B cell (primary cell): ENCODE measurements around the gene XYLT1. TPM values are rescaled to one million over a fixed set of nuclear protein-coding genes. Genes with fewer than 3 reads are reported as not detected.

Experiments
- ATAC-seq: fragments of 200-7000 bp; cut with Tn5 transposase; one replicate; pipeline ENCODE4 v1.10.0; 2021; ENCODE audit warnings: low read depth, mild to moderate bottlenecking, moderate number of reproducible peaks, moderate library complexity
- CTCF ChIA-PET: fragments of 350-600 bp; sonication (Branson Sonifier 250); formaldehyde crosslinking; loops from one replicate; lab custom pipeline; 2021; ENCODE audit warnings: antibody characterized with exemption, inconsistent platforms; lab: Charles Lee
- POLR2A ChIA-PET: fragments of 350-600 bp; sonication (Branson Sonifier 250); formaldehyde crosslinking; loops from one replicate; lab custom pipeline; 2021; ENCODE audit warnings: antibody characterized with exemption; lab: Charles Lee
- DNase-seq: peaks from one replicate; pipeline ENCODE4 v3.0.0; 2013
- H2AFZ ChIP-seq: 2 replicates; pipeline ENCODE4 v1.6.1; 2012; ENCODE audit warnings: mild to moderate bottlenecking, low read depth, low read length; ENCODE audit not compliant: insufficient read depth, poor library complexity, severe bottlenecking
- H3K27ac ChIP-seq, 2 donors: 1 replicate in 1 of 2; 2 replicates in 1 of 2; pipeline ENCODE4 v1.5.1; 2012 to 2013; ENCODE audit warnings: low read length in 2 of 2, mild to moderate bottlenecking in 2 of 2, moderate library complexity in 1 of 2
- H3K27me3 ChIP-seq, 4 experiments: fragments of 200-600 bp in 1 of 4; sonication (generic) in 1 of 4; replicated peaks in 1 of 4; 1 replicate in 2 of 4; 2 replicates in 2 of 4; pipeline versions ENCODE4 v1.6.1 to v1.7.0; 2013 to 2016; ENCODE audit warnings: low read length in 3 of 4, mild to moderate bottlenecking in 2 of 4, mixed read lengths in 1 of 4, moderate library complexity in 1 of 4; ENCODE audit not compliant: insufficient read depth in 4 of 4, control insufficient read depth in 3 of 4; ENCODE audit errors: control extremely low read depth in 1 of 4
- H3K36me3 ChIP-seq, 2 experiments: replicated peaks in 1 of 2; 1 replicate in 1 of 2; 2 replicates in 1 of 2; pipeline versions ENCODE4 v1.6.1 to v1.7.1; 2013; ENCODE audit warnings: low read length in 1 of 2; ENCODE audit not compliant: insufficient read depth in 2 of 2, control insufficient read depth in 1 of 2; ENCODE audit errors: control extremely low read depth in 1 of 2, extremely low read depth in 1 of 2
- H3K4me1 ChIP-seq, 2 donors: fragments of 200-600 bp in 1 of 2; sonication (generic) in 1 of 2; 1 replicate in 1 of 2; 2 replicates in 1 of 2; pipeline versions ENCODE4 v1.5.1 to v1.6.1; 2013 to 2017; ENCODE audit warnings: low read length in 2 of 2; ENCODE audit not compliant: control insufficient read depth in 2 of 2, insufficient read depth in 2 of 2
- H3K4me2 ChIP-seq: replicated peaks from 2 replicates; pipeline ENCODE3; 2012; ENCODE audit warnings: mild to moderate bottlenecking, low read depth, low read length; ENCODE audit not compliant: poor library complexity, severe bottlenecking
- H3K4me3 ChIP-seq, 5 experiments: fragments of 200-600 bp in 1 of 5; sonication (generic) in 1 of 5; 1 replicate in 3 of 5; 2 replicates in 2 of 5; pipeline versions ENCODE4 v1.5.1 to v1.7.0; 2011 to 2016; ENCODE audit warnings: low read length in 4 of 5, mild to moderate bottlenecking in 4 of 5, low read depth in 2 of 5, control low read depth in 1 of 5, moderate library complexity in 1 of 5; ENCODE audit not compliant: insufficient read depth in 1 of 5; ENCODE audit errors: control extremely low read depth in 1 of 5, extremely low read depth in 1 of 5
- H3K79me2 ChIP-seq: fragments of 200-600 bp; sonication (generic); one replicate; pipeline ENCODE4 v1.6.0; 2016; ENCODE audit warnings: low read length; ENCODE audit not compliant: control insufficient read depth, insufficient read depth
- H3K9ac ChIP-seq: fragments of 200-600 bp; sonication (generic); 2 replicates; pipeline ENCODE4 v1.6.1; 2017; ENCODE audit warnings: mild to moderate bottlenecking, low read length, moderate library complexity
- H3K9me3 ChIP-seq, 3 donors: one replicate each; pipeline versions ENCODE4 v1.6.1 to v1.7.1; 2013; ENCODE audit warnings: low read length in 2 of 3; ENCODE audit not compliant: control insufficient read depth in 2 of 3, insufficient read depth in 1 of 3; ENCODE audit errors: control extremely low read depth in 1 of 3
- H4K20me1 ChIP-seq: 2 replicates; pipeline ENCODE4 v1.6.0; 2012; ENCODE audit warnings: mild to moderate bottlenecking, low read length; ENCODE audit not compliant: insufficient read depth, control insufficient read depth, poor library complexity, severe bottlenecking
- H3K27ac Mint-ChIP-seq: one replicate; pipeline ENCODE4 v1.8.0; 2021; ENCODE audit warnings: mixed read lengths
- H3K27me3 Mint-ChIP-seq: one replicate; pipeline ENCODE4 v1.8.0; 2021; ENCODE audit warnings: mixed read lengths
- H3K4me1 Mint-ChIP-seq: one replicate; pipeline ENCODE4 v1.8.0; 2021; ENCODE audit warnings: mixed read lengths
- H3K4me3 Mint-ChIP-seq: one replicate; pipeline ENCODE4 v1.8.0; 2021; ENCODE audit warnings: mixed read lengths
- H3K9me3 Mint-ChIP-seq: one replicate; pipeline ENCODE4 v1.8.0; 2022; ENCODE audit warnings: mixed read lengths; ENCODE audit not compliant: insufficient read depth
- CTCF ChIP-seq: fragments of 200-600 bp; IDR thresholded peaks from one replicate; pipeline ENCODE4 v1.8.0; 2022; ENCODE audit warnings: antibody characterized with exemption, mild to moderate bottlenecking
- EZH2 ChIP-seq: IDR thresholded peaks from 2 replicates; pipeline ENCODE4 v1.6.1; 2012; ENCODE audit warnings: borderline replicate concordance, low read depth, mild to moderate bottlenecking, moderate library complexity, low read length; ENCODE audit not compliant: insufficient read depth, poor library complexity, severe bottlenecking
- WGBS: methylation state at CpG from one replicate; pipeline ENCODE4 v1.1.5; 2013; ENCODE audit warnings: missing lambda C conversion rate; ENCODE audit not compliant: insufficient coverage; 5-methylcytosine and 5-hydroxymethylcytosine counted together
- intact Hi-C: fragments of 100-400 bp; cut with micrococcal nuclease; formaldehyde crosslinking; loops from one replicate; pipeline ENCODE4 v1.10.0; 2022
- polyA plus RNA-seq: library from polyadenylated mRNA; depleted of rRNA; stranded (reverse); fragments of >200 nt; gene quantifications from 2 replicates; pipeline ENCODE4 v1.2.3, GENCODE V29; 2012
- total RNA-seq, 2 donors: library from RNA; stranded (reverse); fragments of 120-200 nt in 1 of 2; gene quantifications; 1 replicate in 1 of 2; 2 replicates in 1 of 2; pipeline versions ENCODE4 v1.2.3 to v1.2.4, GENCODE V29; 2013 to 2022

XYLT1 gene
- total and polyA plus RNA-seq, 2 donors (not counting 1 experiment from before 2014, with no cell fraction given): 8.7 to 59.6 TPM

- no peaks in the 10 kb centered on the region for H3K27me3 ChIP-seq
- H2AFZ ChIP-seq: no peak overlapping the region
- ChIA-PET POLR2A (no interaction called here), CTCF (interaction anchor here (1.2 to 4.1 kb wide), 3 partner anchors 26 to 192 kb away, joined by 3 to 38 read pairs (median 3); no protein-coding TSS in a partner anchor)
- no peaks in the 10 kb centered on the region for H3K9me3 ChIP-seq
- H3K36me3 ChIP-seq: peaks cover 0 to 3% of the 10 kb centered on the region in 2 experiments
- H3K9ac ChIP-seq: no peak overlapping the region
- WGBS: 64% methylated on average over 2 of the region's 9 CpGs
- H3K27ac ChIP-seq: no peak overlapping the region
- intact Hi-C loops: no loop called here
- Mint-ChIP-seq H3K27me3 (no peaks in the 10 kb centered on the region), H3K4me1 (peaks cover 68% of the 10 kb centered on the region), H3K4me3 (peak overlapping the region; percentile 30), H3K27ac (peak overlapping the region; percentile 20), H3K9me3 (no peaks in the 10 kb centered on the region)
- peaks cover 65% of the 10 kb centered on the region for H3K79me2 ChIP-seq
- H3K4me3 ChIP-seq: no peak overlapping the region
- peaks cover 35 to 38% of the 10 kb centered on the region in 2 donors for H3K4me1 ChIP-seq
- DNase-seq (no peak), ATAC-seq (no peak)
- peaks cover 49% of the 10 kb centered on the region for H4K20me1 ChIP-seq
- TF ChIP-seq EZH2 (no peak), CTCF (no peak)
- H3K4me2 ChIP-seq: peak overlapping the region; percentile 23
These were observed 195.4 kb downstream of the XYLT1 start for GRCh38 chr16:17275076-17276009.

- ATAC-seq (no peak), DNase-seq (no peak)
- ChIA-PET CTCF (no interaction called here), POLR2A (no interaction called here)
- Histone ChIP-seq H3K4me1 (peaks cover 19 to 29% of the 10 kb centered on the region in 2 donors), H3K79me2 (peaks cover 67% of the 10 kb centered on the region), H3K27me3 (no peaks in the 10 kb centered on the region), H3K4me2 (no peak overlapping the region), H3K36me3 (peaks cover 0 to 3% of the 10 kb centered on the region in 2 experiments), H2AFZ (no peak overlapping the region), H3K27ac (no peak overlapping the region), H3K9me3 (no peaks in the 10 kb centered on the region), H3K4me3 (no peak overlapping the region), H3K9ac (no peak overlapping the region), H4K20me1 (peaks cover 55% of the 10 kb centered on the region)
- H3K27me3 Mint-ChIP-seq: no peaks in the 10 kb centered on the region
- no peak overlapping the region for H3K4me3 Mint-ChIP-seq
- H3K4me1 Mint-ChIP-seq: peaks cover 54% of the 10 kb centered on the region
- TF ChIP-seq CTCF (no peak), EZH2 (no peak)
- no peak overlapping the region for H3K27ac Mint-ChIP-seq
- intact Hi-C loops: no loop called here
- H3K9me3 Mint-ChIP-seq: no peaks in the 10 kb centered on the region
- WGBS: 65% methylated on average over 4 of the region's 4 CpGs
These were observed 197.6 kb downstream of the XYLT1 start for GRCh38 chr16:17273142-17273561.
